Chondrocyte (in vitro differentiated cells): ENCODE measurements around the gene DPP4. TPM values are rescaled to one million over a fixed set of nuclear protein-coding genes. Genes with fewer than 3 reads are reported as not detected.
"Not testable (repeated sequence)": the region's sequence is repeated elsewhere in the genome, so short reads cannot be mapped to it uniquely, and the experiment has no call there.

ENCODE experiments used
- DNase-seq: peaks from one replicate; pipeline ENCODE4 v3.0.0; 2021; ENCODE audit warnings: mixed read lengths, low spot score
- H3K27ac Mint-ChIP-seq: one replicate; pipeline ENCODE4 v1.8.0; 2021; ENCODE audit warnings: mild to moderate bottlenecking, moderate library complexity, mixed read lengths; ENCODE audit not compliant: unreplicated experiment
- H3K27me3 Mint-ChIP-seq: 2 replicates; pipeline ENCODE4 v1.8.0; 2021; ENCODE audit warnings: low read depth, mixed read lengths
- H3K36me3 Mint-ChIP-seq: 2 replicates; pipeline ENCODE4 v1.8.0; 2021; ENCODE audit warnings: low read depth, mixed read lengths
- H3K4me1 Mint-ChIP-seq: 2 replicates; pipeline ENCODE4 v1.8.0; 2021; ENCODE audit warnings: low read depth, mild to moderate bottlenecking, mixed read lengths
- H3K4me3 Mint-ChIP-seq: one replicate; pipeline ENCODE4 v1.8.0; 2021; ENCODE audit warnings: mild to moderate bottlenecking, moderate library complexity, mixed read lengths; ENCODE audit not compliant: unreplicated experiment
- H3K9me3 Mint-ChIP-seq: 2 replicates; pipeline ENCODE4 v1.8.0; 2021; ENCODE audit warnings: low read depth, mixed read lengths
- total RNA-seq: library from RNA; stranded (reverse); gene quantifications from 3 replicates; pipeline ENCODE4 v1.2.1, GENCODE V29; 2021
- TF ChIP-seq, protein P1 (sequence below): fragments of 200-600 bp; sonication (generic); IDR thresholded peaks from 2 replicates; pipeline ENCODE4 v1.5.0; 2021; ENCODE audit warnings: antibody characterized with exemption, mild to moderate bottlenecking, moderate library complexity

Gene DPP4
- total RNA-seq, 1 donor from 2014 or later = 0.42 TPM

DNA sequence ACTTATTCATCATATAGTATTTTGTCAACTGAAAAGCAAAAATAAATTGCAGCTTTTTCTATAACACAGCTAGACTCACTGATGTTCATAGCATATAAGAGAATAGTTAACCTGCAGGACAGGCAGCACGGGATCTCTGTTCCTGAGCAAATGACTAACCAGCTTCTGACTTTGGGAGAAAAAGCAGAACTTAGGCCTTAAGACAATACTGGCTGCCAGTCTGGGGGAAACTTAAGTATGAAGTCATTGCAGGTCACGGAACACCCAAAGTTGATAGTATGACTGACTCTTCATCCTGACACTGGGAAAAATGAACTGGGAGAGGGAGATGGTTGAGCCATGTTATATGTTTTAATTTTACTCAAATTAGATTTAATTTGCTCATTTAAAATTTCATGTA lies 113.0 kb downstream of the DPP4 start:
- Mint-ChIP-seq H3K4me1 (no peaks in the 10 kb centered on the region), H3K9me3 (no peaks in the 10 kb centered on the region), H3K27ac (no peak overlapping the region), H3K36me3 (no peaks in the 10 kb centered on the region), H3K4me3 (no peak overlapping the region), H3K27me3 (peaks cover 13% of the 10 kb centered on the region)
- no peak for DNase-seq
- TF ChIP-seq, protein P1, sequence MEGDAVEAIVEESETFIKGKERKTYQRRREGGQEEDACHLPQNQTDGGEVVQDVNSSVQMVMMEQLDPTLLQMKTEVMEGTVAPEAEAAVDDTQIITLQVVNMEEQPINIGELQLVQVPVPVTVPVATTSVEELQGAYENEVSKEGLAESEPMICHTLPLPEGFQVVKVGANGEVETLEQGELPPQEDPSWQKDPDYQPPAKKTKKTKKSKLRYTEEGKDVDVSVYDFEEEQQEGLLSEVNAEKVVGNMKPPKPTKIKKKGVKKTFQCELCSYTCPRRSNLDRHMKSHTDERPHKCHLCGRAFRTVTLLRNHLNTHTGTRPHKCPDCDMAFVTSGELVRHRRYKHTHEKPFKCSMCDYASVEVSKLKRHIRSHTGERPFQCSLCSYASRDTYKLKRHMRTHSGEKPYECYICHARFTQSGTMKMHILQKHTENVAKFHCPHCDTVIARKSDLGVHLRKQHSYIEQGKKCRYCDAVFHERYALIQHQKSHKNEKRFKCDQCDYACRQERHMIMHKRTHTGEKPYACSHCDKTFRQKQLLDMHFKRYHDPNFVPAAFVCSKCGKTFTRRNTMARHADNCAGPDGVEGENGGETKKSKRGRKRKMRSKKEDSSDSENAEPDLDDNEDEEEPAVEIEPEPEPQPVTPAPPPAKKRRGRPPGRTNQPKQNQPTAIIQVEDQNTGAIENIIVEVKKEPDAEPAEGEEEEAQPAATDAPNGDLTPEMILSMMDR = no peak

DNA sequence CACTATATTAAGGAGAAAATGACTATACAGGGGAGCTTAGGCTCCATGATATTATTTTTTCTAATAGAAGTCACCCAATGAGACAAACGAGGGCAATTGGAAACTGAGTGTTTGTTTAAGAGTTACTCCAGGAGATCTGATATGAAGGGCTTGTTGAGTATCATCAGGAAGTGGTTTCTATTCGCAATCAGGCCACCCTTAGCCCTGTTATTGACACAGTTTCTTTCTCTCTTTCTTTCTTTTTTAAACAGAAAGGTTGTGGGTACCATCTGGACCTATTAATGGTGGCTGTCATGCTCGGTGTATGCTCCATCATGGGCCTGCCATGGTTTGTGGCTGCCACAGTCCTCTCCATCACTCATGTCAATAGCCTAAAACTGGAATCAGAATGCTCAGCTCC lies 117.3 kb downstream of the DPP4 start:
- no peak for DNase-seq
- TF ChIP-seq, protein P1 = no peak
- H3K27ac Mint-ChIP-seq = no peak overlapping the region
- H3K36me3 Mint-ChIP-seq = no peaks in the 10 kb centered on the region
- no peaks in the 10 kb centered on the region for H3K9me3 Mint-ChIP-seq
- H3K4me3 Mint-ChIP-seq = no peak overlapping the region
- H3K4me1 Mint-ChIP-seq = no peaks in the 10 kb centered on the region
- peaks cover 31% of the 10 kb centered on the region for H3K27me3 Mint-ChIP-seq

DNA sequence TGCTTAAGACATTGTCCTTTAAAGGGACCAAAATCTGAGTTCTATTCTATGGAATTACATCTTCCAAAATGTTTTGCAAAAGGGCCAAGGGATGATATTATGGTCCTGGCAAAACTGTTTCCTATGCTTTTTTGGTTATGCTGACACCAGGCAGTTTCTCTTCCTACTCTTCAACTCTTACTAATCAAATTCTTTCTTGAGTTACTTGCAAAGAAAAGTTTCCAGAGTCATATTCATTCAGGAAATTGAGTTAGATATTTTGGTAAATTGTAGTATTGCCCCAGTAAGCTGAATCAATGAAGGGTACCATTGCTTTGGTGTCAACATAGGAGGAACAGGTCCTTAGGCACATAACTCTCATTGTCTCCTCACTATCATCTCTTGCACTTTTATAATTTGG lies 118.8 kb downstream of the DPP4 start:
- Mint-ChIP-seq H3K9me3 (no peaks in the 10 kb centered on the region), H3K27ac (no peak overlapping the region), H3K4me1 (no peaks in the 10 kb centered on the region), H3K4me3 (no peak overlapping the region), H3K36me3 (no peaks in the 10 kb centered on the region), H3K27me3 (peaks cover 30% of the 10 kb centered on the region)
- TF ChIP-seq, protein P1 = no peak
- DNase-seq = no peak

DNA sequence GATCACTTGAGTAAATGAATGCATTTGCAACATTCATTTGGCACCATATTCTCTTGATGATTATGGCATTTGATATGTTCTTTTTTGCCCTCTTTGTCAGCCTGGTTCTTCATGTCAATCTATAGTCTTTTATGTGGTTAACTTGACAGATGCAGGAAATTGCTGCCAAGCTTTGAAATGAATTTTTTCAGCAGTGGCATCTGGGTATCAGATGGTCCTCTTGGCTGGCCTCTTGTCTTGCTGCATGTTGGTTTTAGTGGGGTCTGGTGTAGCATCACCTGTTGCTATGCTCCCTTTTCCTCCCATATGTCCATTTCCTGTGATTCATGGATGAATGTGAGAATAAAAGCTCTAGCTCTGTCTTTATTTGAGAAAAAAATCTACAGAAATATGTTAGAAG lies 119.9 kb downstream of the DPP4 start:
- Mint-ChIP-seq H3K27me3 (peaks cover 33% of the 10 kb centered on the region), H3K36me3 (no peaks in the 10 kb centered on the region), H3K27ac (no peak overlapping the region), H3K4me3 (no peak overlapping the region), H3K9me3 (no peaks in the 10 kb centered on the region), H3K4me1 (no peaks in the 10 kb centered on the region)
- TF ChIP-seq, protein P1 = no peak
- DNase-seq = no peak

DNA sequence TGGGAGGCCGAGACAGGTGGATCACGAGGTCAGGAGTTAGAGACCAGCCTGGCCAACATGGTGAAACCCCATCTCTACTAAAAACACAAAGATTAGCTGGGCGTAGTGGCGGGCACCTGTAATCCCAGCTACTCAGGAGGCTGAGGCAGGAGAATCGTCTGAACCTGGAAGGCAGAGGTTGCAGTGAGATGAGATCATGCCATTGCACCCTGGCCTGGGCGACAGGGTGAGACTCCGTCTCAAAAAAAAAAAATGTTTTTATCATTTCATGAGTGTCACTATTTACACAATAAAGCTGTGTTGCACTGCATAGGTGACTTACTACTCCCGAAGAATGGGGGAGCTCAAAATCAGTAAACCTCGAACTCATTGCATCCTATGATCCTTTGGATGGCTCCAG lies 120.6 kb downstream of the DPP4 start:
- H3K4me3 Mint-ChIP-seq, H3K36me3 Mint-ChIP-seq, H3K27ac Mint-ChIP-seq, H3K4me1 Mint-ChIP-seq, DNase-seq, H3K9me3 Mint-ChIP-seq: not testable (repeated sequence)
- H3K27me3 Mint-ChIP-seq = peaks cover 34% of the 10 kb centered on the region

DNA sequence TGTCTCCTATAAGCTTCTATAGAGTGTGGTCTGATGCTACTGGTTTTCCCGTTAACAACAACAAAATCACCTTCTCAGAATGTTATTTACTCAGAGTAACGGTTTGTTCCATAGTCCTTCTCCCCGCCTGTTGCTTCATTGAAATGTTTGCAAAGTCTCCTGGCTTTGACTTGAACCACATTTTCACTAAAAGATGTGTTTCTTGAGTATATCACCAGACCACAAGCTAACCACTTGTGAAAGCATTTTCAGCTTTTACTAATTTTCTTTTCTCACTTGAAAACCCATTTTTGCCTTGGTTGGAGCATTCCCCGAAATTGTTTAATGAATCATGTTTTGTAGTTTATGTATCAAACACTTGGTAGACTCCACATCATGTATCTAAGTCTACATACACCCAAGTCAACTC lies 121.2 kb downstream of the DPP4 start:
- Mint-ChIP-seq H3K27ac (no peak overlapping the region), H3K36me3 (no peaks in the 10 kb centered on the region), H3K9me3 (no peaks in the 10 kb centered on the region), H3K27me3 (peaks cover 36% of the 10 kb centered on the region), H3K4me1 (no peaks in the 10 kb centered on the region), H3K4me3 (no peak overlapping the region)
- TF ChIP-seq, protein P1 = no peak
- DNase-seq = no peak
